HG03432 (cell line): ENCODE results near the gene WFDC1.

Experiments
- ATAC-seq: cut with Tn5 transposase; IDR thresholded peaks from one replicate; pipeline ENCODE4 v1.9.1; 2021; ENCODE audit warnings: mild to moderate bottlenecking, moderate library complexity; ENCODE audit not compliant: unreplicated experiment

The WFDC1 gene, protein sequence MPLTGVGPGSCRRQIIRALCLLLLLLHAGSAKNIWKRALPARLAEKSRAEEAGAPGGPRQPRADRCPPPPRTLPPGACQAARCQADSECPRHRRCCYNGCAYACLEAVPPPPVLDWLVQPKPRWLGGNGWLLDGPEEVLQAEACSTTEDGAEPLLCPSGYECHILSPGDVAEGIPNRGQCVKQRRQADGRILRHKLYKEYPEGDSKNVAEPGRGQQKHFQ

DNA sequence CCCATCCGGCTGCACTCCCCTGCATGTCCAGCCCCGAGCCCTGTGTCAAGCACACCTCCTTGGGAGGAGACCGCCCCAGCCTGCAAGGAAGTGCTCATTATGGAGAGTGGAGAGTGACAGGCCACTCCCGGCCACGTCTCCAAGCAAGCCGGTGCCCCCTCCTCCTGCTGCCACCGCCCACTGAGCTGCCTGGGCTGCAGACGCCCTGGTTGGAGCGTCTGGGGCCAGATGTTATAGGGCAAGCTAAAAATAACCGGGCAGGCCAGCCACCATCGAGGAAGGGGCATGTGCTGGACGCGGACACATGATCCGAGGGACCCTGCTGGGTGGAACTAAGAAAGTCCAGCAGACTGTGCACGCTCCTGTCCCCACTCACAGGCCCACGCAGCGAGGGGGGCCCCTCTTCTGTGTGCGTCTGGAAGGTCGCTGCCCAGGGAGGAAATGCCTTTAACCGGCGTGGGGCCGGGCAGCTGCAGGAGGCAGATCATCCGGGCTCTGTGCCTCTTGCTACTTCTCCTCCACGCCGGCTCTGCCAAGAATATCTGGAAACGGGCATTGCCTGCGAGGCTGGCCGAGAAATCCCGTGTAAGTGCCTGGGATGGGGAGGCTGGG is at the start of gene WFDC1:
WFDC1 (plus strand) TSS at position 348 of the 612 bp plus-strand sequence; CDS start at position 442, 94 bp downstream.
- ATAC-seq = no peak

DNA sequence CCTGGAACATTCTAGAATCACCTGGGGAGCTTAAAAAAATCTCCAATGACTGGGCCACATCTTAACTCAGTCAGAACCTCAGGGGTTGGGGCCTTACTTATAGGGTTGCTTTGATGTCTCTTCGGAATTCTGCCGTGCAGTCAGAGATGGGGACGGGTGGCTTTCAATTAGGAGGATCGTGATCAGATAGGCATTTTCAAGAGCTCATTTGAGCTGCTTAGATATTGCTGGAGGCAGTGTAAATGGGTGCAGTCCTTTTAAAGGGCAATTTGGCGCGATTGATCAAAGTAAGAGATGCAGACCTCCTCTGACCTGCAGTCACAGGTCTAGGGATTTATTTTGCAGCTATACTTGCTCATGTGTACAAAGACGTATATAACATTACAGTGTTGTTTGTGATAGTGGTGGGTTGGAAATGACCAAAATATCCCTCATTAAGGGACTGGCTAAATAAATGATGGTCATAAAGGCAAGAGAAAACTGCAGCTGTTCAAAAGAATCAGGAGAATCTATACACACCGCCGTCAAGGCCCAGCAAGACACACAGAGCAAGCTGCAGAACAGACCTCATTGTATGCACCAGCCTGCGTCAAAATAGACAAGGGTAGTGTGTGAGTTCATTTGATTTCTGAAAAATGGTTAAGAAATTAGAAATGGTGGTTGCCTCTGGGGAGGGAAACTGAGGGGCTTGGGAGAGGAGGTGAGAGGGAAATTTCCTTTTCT is 48.6 kb upstream of the WFDC1 start:
- no peak for ATAC-seq

GRCh38 chr16:84246679-84247077 is 48.0 kb upstream of the WFDC1 start:
- ATAC-seq = no peak

- no peak for ATAC-seq
These were observed 47.3 kb upstream of the WFDC1 start for GRCh38 chr16:84247331-84247730.

GRCh38 chr16:84247844-84248243 is 46.8 kb upstream of the WFDC1 start:
- ATAC-seq = no peak

DNA sequence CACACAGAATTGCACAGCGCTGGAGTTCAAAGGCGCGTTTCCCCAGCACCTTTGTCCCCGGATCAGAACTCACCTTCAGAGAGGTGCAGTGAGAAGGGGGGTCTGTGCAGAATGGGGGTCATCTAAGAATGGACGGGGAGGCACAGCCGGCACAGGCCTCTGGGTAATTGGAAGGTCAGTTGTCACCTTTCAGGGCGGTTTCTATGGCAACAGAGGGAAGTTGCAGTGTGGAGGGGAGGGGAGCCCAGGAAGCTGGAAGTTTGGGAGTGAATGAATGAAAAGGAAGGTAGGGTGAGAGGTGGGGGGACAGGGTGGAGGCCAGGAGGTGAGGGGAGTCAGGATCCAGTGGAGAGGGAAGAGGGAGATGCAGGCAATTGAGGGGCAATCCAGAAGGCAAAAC is 42.5 kb upstream of the WFDC1 start:
- ATAC-seq = no peak

DNA sequence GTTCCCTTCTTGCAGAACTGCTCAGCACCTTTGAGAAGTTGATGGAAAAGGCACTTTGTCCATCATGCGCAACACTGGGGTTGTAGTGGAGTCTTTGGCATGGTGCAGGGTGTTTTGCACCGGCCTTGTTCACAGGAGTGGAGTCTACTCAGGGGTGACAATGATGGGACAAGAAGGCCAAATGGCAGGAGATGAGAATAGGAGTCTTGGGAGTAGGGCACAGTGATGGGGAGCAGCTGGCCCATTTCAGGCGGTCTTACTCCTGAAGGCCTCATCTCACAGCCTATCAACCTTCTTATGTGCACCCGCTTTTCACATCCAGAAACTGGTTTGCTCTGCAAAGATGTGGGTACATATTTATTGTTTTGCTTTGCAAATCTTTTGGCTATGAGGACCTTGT is 41.5 kb upstream of the WFDC1 start:
- no peak for ATAC-seq

DNA sequence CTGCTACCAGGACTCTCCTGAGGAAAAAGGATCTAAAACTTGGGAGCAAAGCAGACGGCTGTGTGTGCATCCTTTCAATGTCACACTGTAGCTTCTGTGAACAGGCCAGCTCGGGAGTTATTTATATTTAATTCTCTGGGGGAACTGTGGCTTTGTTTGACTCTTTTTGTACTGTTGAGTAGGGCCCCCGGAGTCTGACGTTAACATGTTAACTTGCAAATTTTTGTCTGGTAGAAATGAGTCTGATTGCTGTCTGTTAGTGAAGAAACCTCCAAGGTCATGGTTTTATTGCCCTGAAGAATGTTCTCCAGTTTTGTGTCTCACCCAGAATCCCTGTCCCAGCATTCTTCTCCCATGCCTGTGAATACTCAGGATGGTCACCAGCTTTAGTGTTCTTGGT is 40.6 kb upstream of the WFDC1 start:
- ATAC-seq = no peak

DNA sequence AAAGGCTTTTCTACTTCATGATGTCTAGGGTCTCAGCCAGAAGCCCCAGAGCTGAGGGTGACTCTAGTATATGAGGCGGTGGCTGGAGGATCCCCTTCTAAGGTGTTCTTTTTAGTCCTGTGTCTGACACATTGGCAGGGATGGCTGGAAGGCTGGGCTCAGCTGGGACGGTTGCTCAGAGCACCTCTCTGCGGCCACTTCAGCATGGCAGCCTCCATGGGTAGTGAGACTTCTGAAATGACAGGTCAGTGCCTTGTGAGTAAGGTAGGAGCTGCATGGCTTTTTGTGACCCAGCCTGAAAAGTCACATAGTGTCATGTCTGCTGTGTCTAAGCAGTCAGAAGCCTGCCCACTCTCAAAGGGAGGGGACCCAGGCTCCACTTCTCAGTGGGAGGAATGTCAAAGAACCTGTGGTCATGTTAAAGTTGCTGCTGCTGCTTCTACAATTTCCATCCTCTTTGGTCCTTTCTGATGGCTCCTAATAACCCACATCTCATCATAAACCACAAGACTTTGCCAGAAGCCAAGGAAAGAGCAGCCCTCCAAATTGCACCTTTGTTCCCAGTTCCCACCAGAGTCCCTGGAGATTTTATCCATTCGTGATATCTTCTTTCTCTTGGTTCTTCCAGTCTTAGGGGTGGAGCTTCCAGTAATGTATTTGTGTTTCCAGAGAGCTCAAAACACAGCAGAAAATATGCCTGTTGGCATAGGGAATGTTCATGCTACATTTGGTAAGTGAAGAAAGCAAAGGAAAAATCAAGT is 39.4 kb upstream of the WFDC1 start:
- no peak for ATAC-seq

DNA sequence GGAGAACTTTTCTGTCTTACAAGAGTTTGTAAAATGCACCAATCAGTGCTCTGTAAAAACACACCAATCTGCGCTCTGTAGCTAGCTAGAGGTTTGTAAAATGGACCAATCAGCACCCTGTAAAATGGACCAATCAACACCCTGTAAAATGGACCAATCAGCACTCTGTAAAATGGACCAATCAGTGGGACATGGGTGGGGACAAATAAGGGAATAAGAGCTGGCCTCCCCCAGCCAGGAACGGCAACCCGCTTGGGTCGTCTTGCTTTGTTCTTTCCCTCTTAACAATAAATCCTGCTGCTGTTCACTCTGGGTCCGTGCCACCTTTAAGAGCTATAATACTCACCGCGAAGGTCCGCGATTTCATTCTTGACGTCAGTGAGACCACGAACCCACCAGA is 36.4 kb upstream of the WFDC1 start:
- no peak for ATAC-seq

- ATAC-seq = no peak
These were observed 35.0 kb upstream of the WFDC1 start for GRCh38 chr16:84259691-84260090.

DNA sequence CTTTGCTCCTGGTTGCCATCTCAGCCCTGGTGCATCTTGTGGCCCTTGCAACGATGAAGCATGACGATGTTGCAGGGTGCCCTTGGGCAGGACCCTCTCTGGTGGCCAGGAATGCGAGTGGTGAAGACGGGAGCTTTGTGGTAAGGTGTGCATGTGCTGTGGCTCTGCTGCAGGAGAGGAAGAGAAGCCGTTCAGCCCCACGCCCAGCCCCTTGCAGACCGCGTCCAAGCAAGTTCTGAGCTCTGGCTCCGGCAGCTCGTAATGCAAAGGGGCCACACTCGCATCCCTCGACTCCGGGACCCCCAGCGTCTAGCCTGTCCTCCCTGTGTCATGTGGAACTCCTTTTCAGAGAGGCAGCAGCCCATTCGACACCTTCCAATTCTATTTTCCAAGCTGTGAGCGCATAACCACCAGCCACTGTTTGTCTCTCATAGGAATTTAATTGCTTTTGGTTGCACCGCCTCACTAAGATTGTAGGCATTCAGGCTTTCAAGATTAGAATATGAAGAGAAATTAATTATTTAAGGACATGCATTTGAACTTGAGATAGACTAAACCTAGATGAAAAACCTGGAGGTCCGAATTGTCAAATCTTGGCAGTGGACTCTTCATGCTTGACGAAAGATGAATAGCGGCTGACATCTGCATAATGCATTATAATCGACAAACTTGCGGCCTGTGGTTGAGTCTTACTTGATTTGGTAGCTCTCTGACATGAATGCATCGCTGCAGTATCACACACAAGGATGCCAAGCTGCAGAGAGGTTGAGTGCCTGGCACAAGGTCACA is 33.7 kb upstream of the WFDC1 start:
- ATAC-seq = no peak

GRCh38 chr16:84262031-84262430 is 32.6 kb upstream of the WFDC1 start:
- ATAC-seq = no peak

GRCh38 chr16:84262939-84263338 is 31.7 kb upstream of the WFDC1 start:
- ATAC-seq = no peak

DNA sequence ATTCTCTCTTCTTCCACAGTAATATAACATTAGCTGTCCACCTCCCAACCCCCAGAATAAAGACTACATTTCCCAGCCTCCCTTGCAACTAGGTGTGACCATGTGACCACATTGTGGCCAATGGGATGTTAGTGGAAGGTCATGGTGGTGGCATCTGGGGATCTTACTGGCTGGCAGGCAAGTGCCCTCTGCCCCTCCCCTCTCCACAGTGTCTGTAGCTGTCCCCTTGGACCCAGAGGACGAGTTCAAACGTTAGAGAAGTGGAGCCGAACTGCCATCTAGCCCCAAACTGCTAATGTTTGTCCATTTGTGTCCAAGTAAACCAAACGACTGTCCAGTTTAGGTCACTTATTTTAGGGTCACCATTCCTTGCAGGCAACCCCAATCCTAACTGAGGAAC is 28.2 kb upstream of the WFDC1 start:
- ATAC-seq = peak; percentile 42

DNA sequence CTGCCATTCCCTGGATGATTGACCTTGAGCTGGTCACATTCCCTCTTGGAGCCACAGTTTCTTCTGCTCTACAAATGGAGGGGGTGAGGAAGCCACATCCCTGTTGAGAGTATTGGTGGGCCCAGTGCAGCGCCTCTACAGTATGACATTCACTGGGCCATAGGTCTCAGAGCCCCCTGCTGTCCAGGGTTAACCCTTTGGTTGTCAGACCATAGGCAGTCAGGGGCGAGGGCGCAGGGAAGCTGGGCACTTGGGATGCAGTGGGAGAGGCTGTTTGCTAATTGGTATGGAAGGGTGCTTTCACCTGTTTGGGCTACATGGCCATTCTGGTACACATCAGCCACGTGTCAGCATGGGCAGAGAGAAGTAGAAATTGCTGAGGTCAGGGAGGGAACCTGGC is 27.3 kb upstream of the WFDC1 start:
- ATAC-seq = no peak

DNA sequence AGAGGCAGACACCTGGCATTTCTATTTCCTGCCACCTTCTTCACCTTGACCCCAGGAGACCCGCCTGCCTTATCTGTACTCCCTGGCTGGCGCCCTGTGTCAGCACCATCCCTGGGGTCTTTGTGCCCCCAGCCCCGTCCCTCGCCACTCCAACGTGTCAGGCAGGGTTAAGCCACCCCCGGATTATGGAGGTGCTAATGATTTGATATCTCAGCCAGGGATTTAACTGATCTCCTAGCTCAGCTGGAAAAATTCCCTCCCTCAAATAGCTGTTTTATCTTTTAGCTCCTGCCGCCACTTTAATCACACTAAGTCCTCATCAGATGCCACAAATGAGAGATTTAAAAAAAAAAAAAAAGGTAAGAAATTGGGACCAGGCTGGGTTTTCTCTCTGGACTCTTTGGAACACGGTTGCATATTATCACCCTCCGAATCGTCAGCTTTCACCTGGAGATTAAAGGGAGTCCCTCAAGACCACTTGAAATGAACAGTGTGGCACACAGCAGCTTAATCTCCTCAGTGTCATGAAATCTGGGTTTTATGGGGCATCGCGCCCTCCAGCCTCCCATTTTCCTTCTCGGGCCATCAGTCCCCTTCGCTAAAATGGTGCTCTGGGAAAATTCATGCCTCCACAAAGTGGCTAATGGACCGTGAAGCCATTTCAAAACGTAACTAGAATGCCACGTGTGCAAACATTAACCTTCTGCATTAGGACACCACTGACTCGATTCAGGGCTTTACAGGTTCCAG is 26.2 kb upstream of the WFDC1 start:
- no peak for ATAC-seq

DNA sequence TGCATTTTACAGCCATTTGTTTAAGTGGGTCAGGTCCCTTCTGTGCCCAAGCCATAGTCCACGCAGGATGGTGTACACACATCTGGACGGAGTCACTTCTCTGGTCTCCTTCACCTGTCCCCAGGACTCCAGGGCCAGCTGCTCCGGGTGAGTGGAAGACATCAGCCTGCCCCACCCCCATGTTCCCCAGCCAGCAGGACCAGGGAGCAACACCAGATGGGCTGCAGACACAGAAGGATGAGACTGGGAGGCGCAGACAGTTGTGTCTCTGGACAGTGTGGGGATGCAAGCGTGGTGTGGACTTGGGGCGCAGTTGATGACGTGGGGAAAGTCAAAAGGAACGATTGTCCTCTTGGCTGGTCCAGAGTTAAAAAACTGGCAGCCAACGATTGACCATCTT is 24.6 kb upstream of the WFDC1 start:
- no peak for ATAC-seq

GRCh38 chr16:84270531-84270930 is 24.1 kb upstream of the WFDC1 start:
- ATAC-seq = no peak

DNA sequence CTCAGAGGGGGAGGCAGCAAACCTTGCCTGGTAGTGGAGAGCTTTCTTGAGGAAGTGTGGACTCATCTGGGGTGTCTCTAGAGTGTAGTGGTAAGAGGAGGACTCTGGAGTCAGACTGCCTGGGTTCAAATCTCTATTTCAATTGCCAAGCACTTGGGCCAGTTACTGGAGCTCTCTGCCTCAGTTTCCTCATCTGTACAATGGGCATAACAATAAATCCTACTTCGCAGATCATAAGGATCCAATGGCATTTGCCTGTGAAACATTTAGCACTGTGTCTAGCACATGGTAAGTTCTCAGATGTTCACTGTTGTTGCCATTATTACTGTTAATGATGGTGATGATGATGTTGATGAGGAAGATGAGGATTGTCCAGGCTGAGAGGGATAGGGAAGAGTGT is 23.6 kb upstream of the WFDC1 start:
- ATAC-seq = no peak
